OCI-LY1 (cell line): ENCODE data around the gene SCNM1.

Experiments used
- H2AFZ ChIP-seq: fragments of 200-600 bp; sonication (generic), shearing (Covaris generic); 2 replicates; pipeline ENCODE4 v1.6.0; 2014; ENCODE audit warnings: antibody characterized with exemption, mild to moderate bottlenecking, low read length
- H3F3A ChIP-seq: fragments of 200-600 bp; sonication (generic), shearing (Covaris generic); 2 replicates; pipeline ENCODE4 v1.6.0; 2014; ENCODE audit warnings: mild to moderate bottlenecking, antibody characterized with exemption, low read length, moderate library complexity; ENCODE audit not compliant: insufficient read depth
- H3K27ac ChIP-seq: fragments of 200-600 bp; sonication (generic); 2 replicates; pipeline ENCODE4 v1.5.1; 2014; ENCODE audit warnings: low read length, mixed run types, mild to moderate bottlenecking, low read depth; ENCODE audit not compliant: poor library complexity, severe bottlenecking
- H3K27me3 ChIP-seq: fragments of 200-600 bp; sonication (generic); 2 replicates; pipeline ENCODE4 v1.6.0; 2014; ENCODE audit warnings: antibody characterized with exemption, mild to moderate bottlenecking, low read length, moderate library complexity; ENCODE audit not compliant: insufficient read depth
- H3K36me3 ChIP-seq: fragments of 200-600 bp; sonication (generic); 2 replicates; pipeline ENCODE4 v1.6.1; 2014; ENCODE audit warnings: mild to moderate bottlenecking, antibody characterized with exemption, low read length, moderate library complexity, mixed read lengths; ENCODE audit not compliant: insufficient read depth
- H3K4me1 ChIP-seq: fragments of 200-600 bp; sonication (generic); 2 replicates; pipeline ENCODE4 v1.5.1; 2014; ENCODE audit warnings: mild to moderate bottlenecking, low read length, moderate library complexity; ENCODE audit not compliant: insufficient read depth, severe bottlenecking
- H3K4me2 ChIP-seq: fragments of 200-600 bp; sonication (generic), shearing (Covaris generic); 2 replicates; pipeline ENCODE4 v1.6.1; 2014; ENCODE audit warnings: low read length
- H3K4me3 ChIP-seq: fragments of 200-600 bp; sonication (generic); 2 replicates; pipeline ENCODE4 v1.5.1; 2014; ENCODE audit warnings: low read length, low read depth, mild to moderate bottlenecking, mixed read lengths; ENCODE audit not compliant: poor library complexity, severe bottlenecking
- H3K79me2 ChIP-seq: fragments of 200-600 bp; shearing (Covaris generic); 2 replicates; pipeline ENCODE4 v1.6.1; 2016; ENCODE audit warnings: mixed run types, low read length, mixed read lengths; ENCODE audit not compliant: insufficient read depth
- H3K9ac ChIP-seq: fragments of 200-600 bp; sonication (generic), shearing (Covaris generic); 2 replicates; pipeline ENCODE4 v1.6.1; 2014; ENCODE audit warnings: mild to moderate bottlenecking, low read length, mixed read lengths
- H3K9me2 ChIP-seq: fragments of 200-600 bp; sonication (generic), shearing (Covaris generic); 2 replicates; pipeline ENCODE4 v1.6.1; 2014; ENCODE audit warnings: low read depth, mild to moderate bottlenecking, low read length, mixed read lengths
- H3K9me3 ChIP-seq: fragments of 200-600 bp; shearing (Covaris generic); 2 replicates; pipeline ENCODE4 v1.6.1; 2014; ENCODE audit warnings: low read length, mixed read lengths
- H4K20me1 ChIP-seq: fragments of 200-600 bp; sonication (generic), shearing (Covaris generic); 2 replicates; pipeline ENCODE4 v1.6.0; 2016; ENCODE audit warnings: mild to moderate bottlenecking, low read length; ENCODE audit not compliant: insufficient read depth
- EZH2 ChIP-seq: fragments of 200-600 bp; sonication (generic), shearing (Covaris generic); IDR thresholded peaks from 2 replicates; pipeline ENCODE4 v1.8.0; 2017; ENCODE audit warnings: borderline replicate concordance, mixed run types, mild to moderate bottlenecking, antibody characterized with exemption, low read length, moderate library complexity, mixed read lengths
- TF ChIP-seq, protein P1 (sequence below): fragments of 200-600 bp; sonication (generic), shearing (Covaris generic); IDR thresholded peaks from 2 replicates; pipeline ENCODE4 v1.5.1; 2017; ENCODE audit warnings: mild to moderate bottlenecking, antibody characterized with exemption, low read length, moderate library complexity, mixed read lengths

Gene SCNM1, protein sequence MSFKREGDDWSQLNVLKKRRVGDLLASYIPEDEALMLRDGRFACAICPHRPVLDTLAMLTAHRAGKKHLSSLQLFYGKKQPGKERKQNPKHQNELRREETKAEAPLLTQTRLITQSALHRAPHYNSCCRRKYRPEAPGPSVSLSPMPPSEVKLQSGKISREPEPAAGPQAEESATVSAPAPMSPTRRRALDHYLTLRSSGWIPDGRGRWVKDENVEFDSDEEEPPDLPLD

DNA sequence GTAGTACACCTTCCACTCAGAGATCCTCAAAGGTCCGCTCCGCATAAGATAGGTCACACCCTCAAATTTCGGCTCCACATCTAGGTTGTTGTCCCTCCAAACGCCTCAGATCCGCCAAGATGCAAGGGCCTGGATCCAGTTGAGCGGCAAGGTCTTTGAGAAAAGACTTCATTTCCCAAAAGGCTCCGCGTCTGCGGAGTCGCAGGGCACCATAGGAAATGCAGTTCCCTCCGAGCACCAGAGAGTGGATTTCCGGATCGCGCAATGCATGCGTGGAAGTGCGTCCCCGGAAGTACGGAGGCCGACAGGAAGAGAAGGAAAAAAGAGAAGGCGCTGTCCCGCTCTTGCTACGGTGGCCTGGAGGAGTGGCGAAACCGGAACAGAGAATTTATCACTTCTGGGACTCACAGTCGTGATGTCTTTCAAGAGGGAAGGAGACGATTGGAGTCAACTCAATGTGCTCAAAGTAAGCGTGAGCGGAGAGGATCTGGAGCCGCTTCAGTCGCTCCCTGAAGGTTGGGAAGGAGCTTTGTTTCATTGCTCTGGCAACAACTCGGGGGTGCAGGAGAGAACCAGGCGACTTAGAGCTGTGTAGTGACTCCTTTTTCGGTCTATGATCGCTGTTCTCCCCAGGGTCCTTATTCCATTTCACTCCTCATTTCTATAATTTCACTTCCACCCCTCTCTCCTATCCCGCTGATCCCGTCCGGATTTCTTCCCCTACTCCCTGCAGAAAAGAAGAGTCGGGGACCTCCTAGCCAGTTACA, at the start of gene SCNM1, which contains the start of gene LYSMD1:
Gene SCNM1 (plus strand): TSS at position 407 of the 767 bp plus-strand sequence. CDS start 9 bp downstream, at position 416.
Gene LYSMD1 (minus strand): TSS at position 165 of the 767 bp plus-strand sequence. CDS start 644 bp downstream, outside the sequence.
- H3K36me3 ChIP-seq, result peaks cover 23% of the 10 kb centered on the region; the same call in 1 of the 2 replicates
- no peaks in the 10 kb centered on the region for H4K20me1 ChIP-seq
- peak within 1 kb of the TSS; percentile 50; the same call in 1 of the 2 replicates for H2AFZ ChIP-seq
- H3K79me2 ChIP-seq, result no peaks in the 10 kb centered on the region; the same call in 1 of the 2 replicates
- no peak for TF ChIP-seq EZH2
- TF ChIP-seq, protein P1, sequence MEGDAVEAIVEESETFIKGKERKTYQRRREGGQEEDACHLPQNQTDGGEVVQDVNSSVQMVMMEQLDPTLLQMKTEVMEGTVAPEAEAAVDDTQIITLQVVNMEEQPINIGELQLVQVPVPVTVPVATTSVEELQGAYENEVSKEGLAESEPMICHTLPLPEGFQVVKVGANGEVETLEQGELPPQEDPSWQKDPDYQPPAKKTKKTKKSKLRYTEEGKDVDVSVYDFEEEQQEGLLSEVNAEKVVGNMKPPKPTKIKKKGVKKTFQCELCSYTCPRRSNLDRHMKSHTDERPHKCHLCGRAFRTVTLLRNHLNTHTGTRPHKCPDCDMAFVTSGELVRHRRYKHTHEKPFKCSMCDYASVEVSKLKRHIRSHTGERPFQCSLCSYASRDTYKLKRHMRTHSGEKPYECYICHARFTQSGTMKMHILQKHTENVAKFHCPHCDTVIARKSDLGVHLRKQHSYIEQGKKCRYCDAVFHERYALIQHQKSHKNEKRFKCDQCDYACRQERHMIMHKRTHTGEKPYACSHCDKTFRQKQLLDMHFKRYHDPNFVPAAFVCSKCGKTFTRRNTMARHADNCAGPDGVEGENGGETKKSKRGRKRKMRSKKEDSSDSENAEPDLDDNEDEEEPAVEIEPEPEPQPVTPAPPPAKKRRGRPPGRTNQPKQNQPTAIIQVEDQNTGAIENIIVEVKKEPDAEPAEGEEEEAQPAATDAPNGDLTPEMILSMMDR, result no peak
- H3K9me3 ChIP-seq, result no peaks in the 10 kb centered on the region
- H3K27me3 ChIP-seq, result no peaks in the 10 kb centered on the region
- H3K4me3 ChIP-seq, result peak within 1 kb of the TSS; percentile 76
- H3K27ac ChIP-seq, result peak within 1 kb of the TSS; percentile 10
- H3K9me2 ChIP-seq, result no peaks in the 10 kb centered on the region
- peaks cover 27% of the 10 kb centered on the region for H3K4me1 ChIP-seq
- no peaks in the 10 kb centered on the region for H3F3A ChIP-seq
- H3K4me2 ChIP-seq, result peak within 1 kb of the TSS; percentile 80
- peak within 1 kb of the TSS; percentile 82 for H3K9ac ChIP-seq

DNA sequence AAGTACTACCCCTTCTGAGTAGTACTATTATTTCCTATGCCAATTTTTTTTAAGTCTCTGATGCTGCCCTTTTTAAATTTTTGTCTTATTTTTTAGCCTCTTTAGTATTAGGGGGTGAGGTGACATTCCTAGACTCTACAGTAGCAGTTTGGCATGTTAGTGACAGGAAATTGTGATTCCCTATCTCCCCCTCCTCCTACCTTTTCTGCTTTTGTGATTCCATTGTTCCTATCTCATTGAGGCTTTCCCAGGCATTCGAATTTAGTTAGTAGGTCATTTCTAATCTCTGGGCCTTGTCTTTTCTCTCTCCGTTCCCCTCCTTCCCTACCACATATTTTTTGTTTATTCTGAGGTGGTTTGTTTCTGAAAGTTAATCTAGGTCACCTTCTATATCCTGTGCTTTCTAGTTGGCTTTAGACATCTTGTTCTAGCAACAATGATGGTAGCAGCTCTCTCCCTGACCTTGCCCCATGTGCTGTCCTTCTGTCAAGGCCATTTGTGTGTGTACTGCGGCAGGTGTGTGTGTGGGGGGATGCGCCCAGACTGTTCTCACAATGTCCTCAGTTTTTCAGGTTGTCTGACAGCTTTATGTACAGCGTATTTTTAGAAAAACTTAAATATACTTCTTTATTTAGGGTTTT, 41.1 kb upstream of the SCNM1 start:
- TF ChIP-seq, protein P1, result no peak
- TF ChIP-seq EZH2, result no peak

DNA sequence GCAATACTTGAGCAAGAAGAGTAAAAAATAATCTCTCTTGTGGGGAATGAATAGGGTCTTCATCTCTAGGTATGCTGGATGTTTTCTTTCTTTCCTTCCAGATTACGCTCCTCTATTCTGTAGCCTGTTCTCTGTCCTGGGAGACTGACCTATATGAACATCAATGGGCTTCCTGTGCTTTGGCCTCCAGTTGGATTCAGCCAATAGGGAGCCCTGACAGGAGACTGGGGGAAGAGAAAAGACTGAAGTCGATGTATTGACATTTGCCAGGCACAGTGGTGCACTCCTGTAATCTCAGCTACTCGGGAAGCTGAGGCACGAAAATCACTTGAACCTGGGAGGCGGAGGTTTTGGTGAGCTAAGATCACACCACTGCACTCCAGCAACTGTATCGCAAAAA, 37.1 kb upstream of the SCNM1 start:
- Histone ChIP-seq H3K36me3 (no peaks in the 10 kb centered on the region), H3K9me3 (no peaks in the 10 kb centered on the region), H3F3A (no peaks in the 10 kb centered on the region), H3K4me2 (no peak overlapping the region), H2AFZ (no peak overlapping the region), H3K27ac (no peak overlapping the region), H4K20me1 (no peaks in the 10 kb centered on the region), H3K79me2 (no peaks in the 10 kb centered on the region), H3K4me3 (no peak overlapping the region), H3K9me2 (no peaks in the 10 kb centered on the region), H3K9ac (no peak overlapping the region), H3K4me1 (peaks cover 15% of the 10 kb centered on the region), H3K27me3 (no peaks in the 10 kb centered on the region; the same call in 1 of the 2 replicates)
- TF ChIP-seq, protein P1, result no peak
- no peak for TF ChIP-seq EZH2

More for the DNA sequence above, 41.1 kb upstream of the SCNM1 start:
- Histone ChIP-seq H3K36me3 (no peaks in the 10 kb centered on the region), H3K79me2 (no peaks in the 10 kb centered on the region), H3K4me2 (no peak overlapping the region), H3K27ac (no peak overlapping the region), H3K4me3 (no peak overlapping the region), H3K4me1 (no peaks in the 10 kb centered on the region), H3F3A (no peaks in the 10 kb centered on the region), H2AFZ (no peak overlapping the region), H3K9me3 (no peaks in the 10 kb centered on the region), H3K9ac (no peak overlapping the region), H3K27me3 (no peaks in the 10 kb centered on the region), H4K20me1 (no peaks in the 10 kb centered on the region), H3K9me2 (no peaks in the 10 kb centered on the region)
